Measurements from ENCODE around the gene SH3RF1.
A peak's percentile ranks its signal among the peaks of the same experiment; 100 is the strongest.
"Not testable (repeated sequence)": the region's sequence is repeated elsewhere in the genome, so short reads cannot be mapped to it uniquely, and the experiment has no call there.

SH3RF1 gene

GRCh38 chr4:169270810-169271691 is at the start of gene SH3RF1:
SH3RF1 (minus strand) TSS chr4:169270956; CDS start chr4:169269212, 1,744 bp downstream.
- peak; percentile 14 for DNase-seq

GRCh38 chr4:169315530-169316343 is 45.0 kb upstream of the SH3RF1 start:
- DNase-seq: no peak

- DNase-seq: no peak
These were observed 44.1 kb upstream of the SH3RF1 start for GRCh38 chr4:169314906-169315305.

- no peak for DNase-seq
These were observed 43.0 kb upstream of the SH3RF1 start for GRCh38 chr4:169313732-169314131.

- DNase-seq: no peak
These were observed 42.1 kb upstream of the SH3RF1 start for GRCh38 chr4:169312690-169313422.

- DNase-seq: no peak
These were observed 41.0 kb upstream of the SH3RF1 start for GRCh38 chr4:169311643-169312365.

- DNase-seq: no peak
These were observed 38.7 kb upstream of the SH3RF1 start for GRCh38 chr4:169309326-169309967.

GRCh38 chr4:169307576-169307975 is 36.8 kb upstream of the SH3RF1 start:
- no peak for DNase-seq

- DNase-seq: no peak
These were observed 34.9 kb upstream of the SH3RF1 start for GRCh38 chr4:169305651-169306050.

- DNase-seq: no peak
These were observed 34.4 kb upstream of the SH3RF1 start for GRCh38 chr4:169305173-169305572.

- no peak for DNase-seq
These were observed 25.1 kb upstream of the SH3RF1 start for GRCh38 chr4:169295822-169296221.

- no peak for DNase-seq
These were observed 22.8 kb upstream of the SH3RF1 start for GRCh38 chr4:169293343-169294176.

- DNase-seq: not testable (repeated sequence)
These were observed 17.2 kb upstream of the SH3RF1 start for GRCh38 chr4:169287983-169288382.

GRCh38 chr4:169286562-169287301 is 16.0 kb upstream of the SH3RF1 start:
- no peak for DNase-seq

GRCh38 chr4:169283114-169283509 is 12.4 kb upstream of the SH3RF1 start:
- no peak for DNase-seq

GRCh38 chr4:169282429-169283113 is 11.8 kb upstream of the SH3RF1 start:
- no peak for DNase-seq

- no peak for DNase-seq
These were observed 8.4 kb upstream of the SH3RF1 start for GRCh38 chr4:169279108-169279507.

- DNase-seq: no peak
These were observed 7.9 kb upstream of the SH3RF1 start for GRCh38 chr4:169278624-169279023.

GRCh38 chr4:169277838-169278237 is 7.1 kb upstream of the SH3RF1 start:
- not testable (repeated sequence) for DNase-seq

GRCh38 chr4:169275180-169275579 is 4.4 kb upstream of the SH3RF1 start:
- no peak for DNase-seq

Measured in stimulated activated CD4-positive, alpha-beta T cell treated with anti-CD3 and anti-CD28 coated beads, Interleukin-4, amount 100 ng/mL, for 1 hour (primary cell).